ENCODE results near the gene ROPN1L. TPM values are rescaled to one million over a fixed set of nuclear protein-coding genes. Genes with fewer than 3 reads are reported as not detected.
A peak's percentile ranks its signal among the peaks of the same experiment; 100 is the strongest.

ROPN1L gene
- total RNA-seq, 2 donors from 2014 or later: not detected

DNA sequence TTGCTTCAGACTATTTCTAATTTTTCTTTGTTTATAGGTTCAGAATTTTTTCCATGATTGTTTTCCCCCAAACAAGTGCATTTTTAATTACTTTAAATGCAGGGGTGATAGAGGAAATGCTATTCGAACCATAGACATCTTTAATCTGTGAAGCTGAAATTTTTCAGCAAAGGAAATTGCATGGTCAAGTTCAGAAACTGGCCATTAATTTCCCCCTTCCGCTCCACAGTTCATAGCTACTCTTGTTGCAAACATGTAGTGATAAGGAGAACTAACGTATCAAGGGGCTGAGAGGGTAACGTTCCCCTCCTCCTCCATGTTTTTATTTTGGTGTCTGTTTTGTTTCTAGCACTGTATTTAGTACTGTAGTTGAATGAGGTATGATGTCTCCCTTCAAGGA lies 3.4 kb upstream of the ROPN1L start:
- Histone ChIP-seq H3K9ac (ENCODE audit: low read depth in 2 of 2, low read length in 2 of 2) (no peak overlapping the region), H3K4me1 (peaks cover 10% of the 10 kb centered on the region), H3K27me3 (no peaks in the 10 kb centered on the region), H3K4me3 (no peak overlapping the region), H3K9me3 (no peaks in the 10 kb centered on the region), H3K27ac (no peak overlapping the region), H3K36me3 (no peaks in the 10 kb centered on the region)
- no peak for DNase-seq
- no peak for TF ChIP-seq CTCF (IDR thresholded peaks at IDR 0.05)
- intact Hi-C loops (cut with DNase I): no loop called here

DNA sequence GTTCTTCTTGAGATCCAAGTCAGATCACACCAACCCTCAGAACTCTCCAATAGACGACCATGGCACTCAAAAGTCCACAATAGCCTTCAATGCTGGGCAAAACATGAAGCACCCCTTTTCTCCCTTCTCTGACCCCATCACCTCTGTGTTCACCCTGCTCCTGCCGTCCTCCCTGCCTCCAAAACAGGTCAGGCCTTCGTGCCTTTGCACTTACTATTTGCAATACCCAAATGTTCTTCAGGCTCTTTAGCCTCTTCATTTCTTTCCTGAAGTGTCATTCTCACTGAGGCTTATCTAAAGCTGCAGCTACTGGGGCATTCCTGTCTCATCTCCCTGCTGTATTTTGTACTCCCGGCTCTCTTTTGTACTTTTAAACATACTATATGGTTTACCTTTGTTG lies 2.0 kb upstream of the ROPN1L start:
- intact Hi-C loops (cut with DNase I): no loop called here
- H3K9ac ChIP-seq (ENCODE audit: low read depth in 2 of 2, low read length in 2 of 2): no peak overlapping the region
- peaks cover 10% of the 10 kb centered on the region for H3K4me1 ChIP-seq
- H3K27me3 ChIP-seq: no peaks in the 10 kb centered on the region
- no peak overlapping the region for H3K4me3 ChIP-seq
- no peak for DNase-seq
- no peak overlapping the region for H3K27ac ChIP-seq
- H3K36me3 ChIP-seq: no peaks in the 10 kb centered on the region
- no peak for TF ChIP-seq CTCF (IDR thresholded peaks at IDR 0.05)
- no peaks in the 10 kb centered on the region for H3K9me3 ChIP-seq

DNA sequence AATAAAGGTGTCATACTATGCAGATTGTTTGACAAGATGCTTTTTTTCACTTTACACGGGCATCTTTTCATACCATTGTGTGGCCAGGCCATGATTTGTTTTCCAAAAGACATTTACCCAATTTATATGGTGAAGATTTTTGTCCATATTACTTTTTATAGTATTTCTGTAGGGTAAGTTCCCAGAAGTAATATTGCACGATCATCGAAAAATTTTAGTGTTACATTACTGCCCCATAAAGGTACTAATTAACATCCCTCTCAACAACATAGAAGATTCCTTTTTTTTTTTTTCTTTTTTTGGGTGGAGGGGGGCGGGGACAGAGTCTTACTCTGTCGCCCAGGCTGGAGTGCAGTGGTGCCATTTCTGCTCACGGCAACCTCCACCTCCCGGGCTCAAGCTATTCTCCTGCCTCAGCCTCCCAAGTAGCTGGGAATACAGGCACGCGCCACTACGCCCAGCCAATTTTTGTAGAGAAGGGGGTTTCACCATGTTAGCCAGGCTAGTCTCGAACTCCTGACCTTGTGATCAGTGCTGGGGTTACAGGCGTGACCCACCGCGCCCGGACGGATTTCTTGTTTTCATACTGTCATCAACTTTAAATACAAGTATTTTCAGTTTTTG lies 1.2 kb upstream of the ROPN1L start:
- Histone ChIP-seq H3K9me3 (no peaks in the 10 kb centered on the region), H3K4me1 (peaks cover 10% of the 10 kb centered on the region), H3K36me3 (no peaks in the 10 kb centered on the region), H3K27ac (no peak overlapping the region), H3K4me3 (peak overlapping the region; percentile 55), H3K27me3 (no peaks in the 10 kb centered on the region), H3K9ac (ENCODE audit: low read depth in 2 of 2, low read length in 2 of 2) (no peak overlapping the region)
- TF ChIP-seq CTCF (IDR thresholded peaks at IDR 0.05): no peak
- intact Hi-C loops (cut with DNase I): no loop called here
- no peak for DNase-seq

- Histone ChIP-seq H3K9me3 (no peaks in the 10 kb centered on the region), H3K36me3 (no peaks in the 10 kb centered on the region), H3K4me1 (peaks cover 10% of the 10 kb centered on the region), H3K4me3 (peak overlapping the region; percentile 55), H3K9ac (ENCODE audit: low read depth in 2 of 2, low read length in 2 of 2) (peak overlapping the region; percentile 28 to 32), H3K27me3 (no peaks in the 10 kb centered on the region), H3K27ac (no peak overlapping the region)
- no peak for TF ChIP-seq CTCF (IDR thresholded peaks at IDR 0.05)
- DNase-seq: no peak
- intact Hi-C loops (cut with DNase I): no loop called here
These were observed 335 bp downstream of the ROPN1L start for GRCh38 chr5:10441992-10442435.

- Histone ChIP-seq H3K4me1 (peaks cover 10% of the 10 kb centered on the region), H3K27ac (no peak overlapping the region), H3K4me3 (no peak overlapping the region), H3K36me3 (no peaks in the 10 kb centered on the region), H3K9ac (ENCODE audit: low read depth in 2 of 2, low read length in 2 of 2) (no peak overlapping the region), H3K27me3 (no peaks in the 10 kb centered on the region), H3K9me3 (no peaks in the 10 kb centered on the region)
- TF ChIP-seq CTCF (IDR thresholded peaks at IDR 0.05): no peak
- intact Hi-C loops (cut with DNase I): no loop called here
- no peak for DNase-seq
These were observed 897 bp downstream of the ROPN1L start for GRCh38 chr5:10442576-10442975.

All from colonic mucosa (tissue), 4 donors.